ENCODE results near the gene SH3RF3. TPM values are rescaled to one million over a fixed set of nuclear protein-coding genes. Genes with fewer than 3 reads are reported as not detected.
"Not testable (repeated sequence)": the region's sequence is repeated elsewhere in the genome, so short reads cannot be mapped to it uniquely, and the experiment has no call there.

The SH3RF3 gene
- total RNA-seq, 2 experiments from 2014 or later: 2.2 to 2.5 TPM

DNA sequence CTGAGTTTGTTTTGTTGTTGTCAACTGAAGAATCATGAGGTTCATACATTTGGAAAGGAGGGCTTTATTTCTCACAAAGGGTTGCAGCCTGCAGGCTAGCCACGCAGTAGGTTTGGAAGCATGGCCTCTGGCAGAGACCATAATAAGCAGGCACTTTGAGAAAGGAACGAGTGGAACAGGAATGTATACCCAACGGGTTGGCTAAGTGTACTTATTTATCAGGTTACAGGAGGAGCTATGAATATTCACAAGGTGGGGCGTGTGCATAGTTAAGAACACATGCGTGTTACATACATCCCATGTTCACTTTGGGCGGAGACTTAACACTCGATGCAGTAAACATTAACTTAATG, 30.1 kb upstream of the SH3RF3 start:
- no peak overlapping the region for H3K4me3 Mint-ChIP-seq
- peaks cover 1% of the 10 kb centered on the region for H3K36me3 Mint-ChIP-seq
- peaks cover 7% of the 10 kb centered on the region for H3K9me3 Mint-ChIP-seq
- H3K27ac Mint-ChIP-seq: no peak overlapping the region
- DNase-seq: no peak
- H3K4me1 Mint-ChIP-seq: peaks cover 21% of the 10 kb centered on the region
- no peaks in the 10 kb centered on the region for H3K27me3 Mint-ChIP-seq

DNA sequence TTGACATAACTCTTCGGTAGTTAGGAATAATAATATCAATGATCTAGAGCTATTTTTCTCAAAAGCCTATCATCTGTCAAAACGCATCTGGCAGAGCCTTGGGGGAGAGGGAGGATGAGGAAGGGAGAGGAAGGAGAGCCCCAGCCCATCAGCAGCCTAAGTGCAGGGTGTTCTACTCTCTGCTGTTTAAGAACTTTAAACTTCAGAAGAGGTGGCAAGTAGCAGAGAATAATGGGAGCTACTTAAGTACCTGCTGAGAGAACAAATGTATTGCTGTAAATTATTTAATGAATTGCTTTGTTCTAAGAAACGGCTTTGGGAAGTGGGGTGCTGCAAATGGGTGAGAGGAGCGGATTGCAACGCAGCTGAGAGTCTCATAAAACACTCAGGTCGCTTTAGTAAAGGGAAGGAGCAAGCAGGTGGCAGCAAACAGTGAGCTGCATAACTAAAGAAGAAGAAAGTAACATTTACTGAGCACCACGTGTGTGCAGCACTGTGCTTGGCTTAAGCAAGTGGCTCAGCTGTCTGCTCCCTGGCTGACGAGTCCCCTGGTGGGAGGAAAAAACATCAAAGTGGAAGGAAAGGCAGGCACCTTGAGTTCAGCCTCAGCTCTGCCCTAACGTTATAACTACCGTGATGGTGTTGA, 26.3 kb upstream of the SH3RF3 start:
- H3K4me1 Mint-ChIP-seq: peaks cover 21% of the 10 kb centered on the region
- H3K27me3 Mint-ChIP-seq: no peaks in the 10 kb centered on the region
- no peak for DNase-seq
- no peak overlapping the region for H3K27ac Mint-ChIP-seq
- H3K4me3 Mint-ChIP-seq: no peak overlapping the region
- no peaks in the 10 kb centered on the region for H3K9me3 Mint-ChIP-seq
- H3K36me3 Mint-ChIP-seq: no peaks in the 10 kb centered on the region

DNA sequence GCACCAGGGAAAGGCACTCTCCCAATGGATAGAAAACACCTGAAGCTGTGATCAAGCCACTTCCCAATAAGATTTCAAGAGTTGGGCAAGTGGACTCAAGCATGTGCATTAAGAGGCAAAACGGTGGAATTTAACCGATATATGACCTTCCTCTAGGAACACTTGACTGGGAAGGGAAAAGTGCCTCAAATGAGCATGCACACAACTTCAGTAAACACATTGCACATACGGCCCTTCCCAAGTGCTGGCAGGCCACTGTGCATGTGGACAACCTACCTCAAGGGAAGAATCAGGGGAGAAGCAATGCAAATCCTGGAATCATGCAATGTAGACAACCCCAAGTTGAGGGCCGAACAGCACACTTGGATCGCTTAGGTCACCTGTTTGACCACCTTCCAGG, 23.9 kb upstream of the SH3RF3 start:
- Mint-ChIP-seq H3K4me3 (no peak overlapping the region), H3K4me1 (peaks cover 13% of the 10 kb centered on the region), H3K9me3 (no peaks in the 10 kb centered on the region), H3K27ac (no peak overlapping the region), H3K36me3 (no peaks in the 10 kb centered on the region), H3K27me3 (no peaks in the 10 kb centered on the region)
- DNase-seq: no peak

DNA sequence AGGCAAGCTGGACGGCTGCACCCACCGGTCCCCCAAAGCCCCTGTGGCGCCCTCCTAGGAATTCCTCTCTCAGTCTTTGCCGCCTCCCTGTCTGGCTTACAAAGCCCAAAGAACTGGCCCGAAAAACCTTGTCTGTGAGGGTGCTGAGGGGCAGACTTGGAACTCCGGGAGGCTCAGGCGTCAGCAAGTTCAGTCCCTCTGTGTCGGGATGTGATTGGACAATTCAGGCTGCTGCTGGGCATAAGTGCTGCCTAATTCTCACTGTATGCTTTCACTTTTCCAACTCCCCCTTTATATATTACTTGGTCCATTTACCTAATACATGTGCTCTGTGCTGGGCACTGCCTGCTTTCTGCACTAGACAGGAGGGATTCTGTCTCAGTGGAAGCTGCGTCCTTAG, 20.3 kb upstream of the SH3RF3 start:
- no peak for DNase-seq
- no peaks in the 10 kb centered on the region for H3K4me1 Mint-ChIP-seq

DNA sequence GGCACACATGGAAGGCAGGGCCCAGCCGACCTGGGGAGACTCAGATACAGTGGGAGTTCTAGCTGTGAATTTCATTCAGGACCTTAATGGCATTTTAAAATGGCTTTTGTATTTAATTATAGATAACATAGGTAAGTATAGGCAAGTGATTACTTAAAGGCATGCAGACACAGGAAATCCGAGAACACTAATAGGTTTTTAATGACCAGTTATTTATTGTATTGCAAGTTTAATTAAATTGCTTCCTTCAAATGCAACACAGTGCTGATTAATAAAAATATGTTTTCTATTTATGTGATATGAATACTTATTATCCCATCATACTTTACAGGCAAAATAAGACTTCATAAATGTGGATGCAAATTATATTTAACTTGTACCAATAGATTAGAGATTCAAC, 19.7 kb upstream of the SH3RF3 start:
- no peak for DNase-seq
- Mint-ChIP-seq H3K9me3 (peaks cover 2% of the 10 kb centered on the region), H3K4me1 (no peaks in the 10 kb centered on the region), H3K27ac (no peak overlapping the region), H3K36me3 (no peaks in the 10 kb centered on the region), H3K4me3 (no peak overlapping the region), H3K27me3 (no peaks in the 10 kb centered on the region)

More for the DNA sequence above, 20.3 kb upstream of the SH3RF3 start:
- Mint-ChIP-seq H3K36me3 (no peaks in the 10 kb centered on the region), H3K27ac (no peak overlapping the region), H3K9me3 (no peaks in the 10 kb centered on the region), H3K27me3 (no peaks in the 10 kb centered on the region), H3K4me3 (no peak overlapping the region)

DNA sequence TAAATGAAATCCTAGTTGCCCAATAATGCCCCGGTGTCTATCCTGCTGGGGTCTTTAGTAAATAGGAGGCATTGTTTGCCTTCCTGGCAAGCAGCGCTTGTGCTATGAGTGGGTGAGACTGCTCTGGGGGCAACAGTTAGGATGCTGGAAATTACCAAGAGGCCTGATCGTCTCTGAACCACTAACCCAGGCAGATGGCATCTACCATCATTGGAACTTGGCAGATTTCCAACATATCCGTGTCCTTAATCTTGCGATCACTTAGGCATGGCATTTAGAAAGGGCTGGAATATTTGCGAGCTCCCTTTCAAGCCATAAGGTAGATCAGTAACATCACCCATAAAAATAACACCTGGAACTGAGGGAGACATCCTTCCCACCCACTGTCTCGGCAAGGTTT, 18.8 kb upstream of the SH3RF3 start:
- Mint-ChIP-seq H3K9me3 (peaks cover 2% of the 10 kb centered on the region), H3K36me3 (no peaks in the 10 kb centered on the region)

DNA sequence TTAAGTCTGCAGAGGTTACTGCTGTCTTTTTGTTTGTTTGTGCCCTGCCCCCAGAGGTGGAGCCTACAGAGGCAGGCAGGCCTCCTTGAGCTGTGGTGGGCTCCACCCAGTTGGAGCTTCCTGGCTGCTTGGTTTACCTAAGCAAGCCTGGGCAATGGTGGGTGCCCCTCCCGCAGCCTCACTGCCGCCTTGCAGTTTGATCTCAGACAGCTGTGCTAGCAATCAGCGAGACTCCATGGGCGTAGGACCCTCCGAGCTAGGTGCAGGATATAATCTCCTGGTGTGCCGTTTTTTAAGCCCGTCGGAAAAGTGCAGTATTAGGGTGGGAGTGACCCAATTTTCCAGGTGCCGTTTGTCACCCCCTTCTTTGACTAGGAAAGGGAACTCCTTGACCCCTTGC, 11.8 kb upstream of the SH3RF3 start:
- not testable (repeated sequence) for H3K4me3 Mint-ChIP-seq, H3K9me3 Mint-ChIP-seq, H3K36me3 Mint-ChIP-seq, DNase-seq, H3K27ac Mint-ChIP-seq, H3K4me1 Mint-ChIP-seq, H3K27me3 Mint-ChIP-seq

More for the DNA sequence above, 18.8 kb upstream of the SH3RF3 start:
- Mint-ChIP-seq H3K4me1 (no peaks in the 10 kb centered on the region), H3K27ac (no peak overlapping the region), H3K27me3 (no peaks in the 10 kb centered on the region), H3K4me3 (no peak overlapping the region)
- DNase-seq: no peak

DNA sequence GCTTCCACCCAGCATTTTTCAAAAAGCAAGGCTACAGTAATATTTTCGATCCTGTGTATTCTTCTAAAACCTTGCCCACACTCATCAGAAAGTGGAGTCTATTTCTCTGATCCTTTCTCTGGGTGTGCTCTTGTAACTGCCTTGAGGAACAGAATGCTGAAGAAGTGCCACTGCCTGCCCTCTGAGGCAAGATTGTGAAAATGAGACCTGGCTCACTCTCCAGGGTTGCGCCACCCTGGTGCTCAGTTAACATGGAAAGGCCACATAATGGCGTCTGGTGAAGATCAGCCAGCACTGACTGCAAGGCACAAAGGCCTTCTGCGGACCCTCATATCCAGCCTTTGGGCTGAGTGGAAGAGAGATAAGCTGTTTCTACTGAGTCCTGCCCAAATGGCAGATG, 11.2 kb upstream of the SH3RF3 start:
- Mint-ChIP-seq H3K27me3 (no peaks in the 10 kb centered on the region), H3K36me3 (peaks cover 1% of the 10 kb centered on the region), H3K27ac (no peak overlapping the region), H3K4me3 (no peak overlapping the region), H3K4me1 (peaks cover 7% of the 10 kb centered on the region), H3K9me3 (peaks cover 8% of the 10 kb centered on the region)
- DNase-seq: no peak

DNA sequence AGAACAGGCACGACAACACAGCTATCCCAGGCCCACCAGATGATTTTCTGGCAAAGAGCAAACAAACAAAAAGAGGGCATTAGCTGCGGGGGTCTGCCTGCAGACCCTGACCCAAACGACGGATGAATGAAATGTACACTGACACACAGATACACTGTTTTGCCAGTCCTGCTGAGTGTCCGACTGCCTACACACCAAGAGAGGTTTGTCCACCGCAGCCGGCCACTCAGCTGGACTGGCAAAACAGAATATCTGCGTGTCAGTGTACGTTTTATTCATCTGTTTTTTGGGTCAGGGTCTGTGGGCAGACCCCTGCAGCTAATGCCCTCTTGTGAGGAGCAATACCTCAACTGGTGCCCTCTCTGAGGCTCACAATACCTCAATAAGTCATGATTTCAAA, 10.7 kb upstream of the SH3RF3 start:
- DNase-seq: no peak
- H3K9me3 Mint-ChIP-seq: peaks cover 8% of the 10 kb centered on the region
- no peak overlapping the region for H3K27ac Mint-ChIP-seq
- no peak overlapping the region for H3K4me3 Mint-ChIP-seq
- H3K36me3 Mint-ChIP-seq: peaks cover 1% of the 10 kb centered on the region
- no peaks in the 10 kb centered on the region for H3K27me3 Mint-ChIP-seq
- H3K4me1 Mint-ChIP-seq: peaks cover 7% of the 10 kb centered on the region

DNA sequence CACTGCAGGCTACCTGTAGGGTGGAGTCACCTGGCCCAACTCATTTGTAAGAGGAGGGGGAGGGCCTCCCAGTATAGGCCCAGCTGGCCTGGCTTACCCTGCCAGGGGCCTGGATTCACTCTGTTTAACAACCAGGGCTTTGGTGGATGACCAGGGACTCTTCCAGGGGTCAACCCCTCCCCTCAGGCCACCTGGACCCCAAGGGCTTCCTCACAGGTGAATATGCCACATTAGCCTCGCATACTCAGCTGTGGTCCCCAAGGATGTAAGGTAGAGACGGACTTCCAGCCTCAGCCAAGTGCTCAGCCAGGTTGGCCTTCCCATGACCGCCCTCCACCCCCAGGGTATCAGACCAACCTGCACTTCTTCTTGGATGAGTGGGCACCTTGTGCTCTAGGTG, 8.8 kb upstream of the SH3RF3 start:
- H3K4me3 Mint-ChIP-seq: no peak overlapping the region

DNA sequence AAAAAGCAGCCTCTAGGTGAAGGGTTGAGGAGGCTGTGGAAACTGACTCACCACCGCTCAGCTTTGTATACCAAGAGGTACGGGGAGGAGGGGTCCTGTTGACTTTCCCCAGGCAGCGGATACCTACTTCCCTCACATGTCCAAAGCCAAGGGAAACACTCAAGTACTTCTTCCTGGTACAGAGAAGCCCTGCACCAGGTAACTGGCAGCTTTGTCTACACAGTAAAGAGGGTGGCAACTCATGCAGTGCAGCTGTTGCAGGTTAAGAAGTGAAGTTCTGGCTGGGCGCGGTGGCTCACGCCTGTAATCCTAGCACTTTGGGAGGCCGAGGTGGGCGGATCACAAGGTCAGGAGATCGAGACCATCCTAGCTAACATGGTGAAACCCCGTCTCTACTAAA, 8.3 kb upstream of the SH3RF3 start:
- H3K36me3 Mint-ChIP-seq, H3K4me1 Mint-ChIP-seq, H3K27ac Mint-ChIP-seq, H3K4me3 Mint-ChIP-seq, H3K27me3 Mint-ChIP-seq, H3K9me3 Mint-ChIP-seq, DNase-seq: not testable (repeated sequence)

More for the DNA sequence above, 8.8 kb upstream of the SH3RF3 start:
- no peaks in the 10 kb centered on the region for H3K27me3 Mint-ChIP-seq
- no peak for DNase-seq
- peaks cover 1% of the 10 kb centered on the region for H3K36me3 Mint-ChIP-seq
- peaks cover 6% of the 10 kb centered on the region for H3K9me3 Mint-ChIP-seq
- peaks cover 7% of the 10 kb centered on the region for H3K4me1 Mint-ChIP-seq
- no peak overlapping the region for H3K27ac Mint-ChIP-seq

DNA sequence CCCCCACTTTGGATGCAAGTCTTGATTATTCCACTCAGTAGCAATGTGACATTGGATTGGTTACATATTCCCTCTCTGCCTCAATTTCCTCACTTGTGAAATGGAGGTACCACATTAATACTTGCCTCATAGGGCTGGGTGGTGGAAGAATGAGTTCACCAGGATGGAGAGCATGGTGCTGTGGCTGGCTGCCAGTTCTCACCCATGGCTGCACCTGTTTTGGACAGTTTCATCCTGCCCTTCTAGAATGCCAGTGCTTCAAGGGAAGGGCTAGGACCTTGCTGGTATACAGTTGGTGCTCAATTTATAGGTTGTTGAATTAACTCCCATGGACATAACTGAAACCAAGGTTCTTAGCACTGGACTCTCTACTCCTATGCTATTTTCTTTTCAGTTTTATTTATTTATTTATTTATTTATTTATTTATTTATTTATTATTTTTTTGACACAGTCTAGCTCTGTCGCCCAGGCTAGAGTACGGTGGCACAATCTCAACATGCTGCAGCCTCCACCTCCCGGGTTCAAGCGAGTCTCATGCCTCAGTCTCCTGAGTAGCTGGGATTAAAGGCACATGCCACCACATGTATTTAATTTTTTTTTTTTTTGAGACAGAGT, 5.3 kb upstream of the SH3RF3 start:
- no peaks in the 10 kb centered on the region for H3K27me3 Mint-ChIP-seq
- H3K4me1 Mint-ChIP-seq: peaks cover 15% of the 10 kb centered on the region
- no peak for DNase-seq
- H3K9me3 Mint-ChIP-seq: no peaks in the 10 kb centered on the region
- H3K36me3 Mint-ChIP-seq: no peaks in the 10 kb centered on the region
- H3K27ac Mint-ChIP-seq: no peak overlapping the region
- no peak overlapping the region for H3K4me3 Mint-ChIP-seq

DNA sequence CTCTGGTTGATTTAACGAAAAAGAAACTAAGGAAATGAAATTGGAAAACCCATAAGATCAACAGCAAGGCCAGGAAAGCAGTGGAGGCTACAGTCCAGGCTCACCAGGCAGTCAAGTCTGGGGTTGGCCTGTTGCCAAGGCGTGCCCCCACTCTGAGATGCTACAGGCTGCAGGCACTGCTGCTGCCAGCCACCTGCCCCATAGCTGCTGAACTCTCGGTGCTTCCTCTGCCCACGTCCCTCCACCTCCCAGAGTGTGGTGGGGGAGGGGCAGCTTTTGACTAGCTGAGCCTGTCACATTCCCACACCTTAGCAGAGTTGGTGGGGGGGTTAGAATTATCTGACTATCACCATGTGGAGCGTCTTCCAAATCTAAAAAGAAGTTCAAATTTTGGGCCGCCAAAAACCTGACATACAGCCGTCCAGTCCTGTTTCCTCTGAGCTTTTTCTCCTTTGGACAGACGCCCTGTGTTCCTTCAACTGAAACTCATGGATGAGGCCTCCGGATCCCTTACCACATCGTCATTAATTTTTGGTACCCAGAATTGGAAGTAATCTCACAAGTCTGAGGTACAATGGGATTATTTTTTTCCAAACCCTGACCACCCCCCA, 3.9 kb upstream of the SH3RF3 start:
- H3K4me3 Mint-ChIP-seq: no peak overlapping the region
- H3K27ac Mint-ChIP-seq: no peak overlapping the region
- no peaks in the 10 kb centered on the region for H3K9me3 Mint-ChIP-seq
- peaks cover 2% of the 10 kb centered on the region for H3K27me3 Mint-ChIP-seq
- H3K4me1 Mint-ChIP-seq: peaks cover 17% of the 10 kb centered on the region
- DNase-seq: no peak
- peaks cover under 1% of the 10 kb centered on the region for H3K36me3 Mint-ChIP-seq

DNA sequence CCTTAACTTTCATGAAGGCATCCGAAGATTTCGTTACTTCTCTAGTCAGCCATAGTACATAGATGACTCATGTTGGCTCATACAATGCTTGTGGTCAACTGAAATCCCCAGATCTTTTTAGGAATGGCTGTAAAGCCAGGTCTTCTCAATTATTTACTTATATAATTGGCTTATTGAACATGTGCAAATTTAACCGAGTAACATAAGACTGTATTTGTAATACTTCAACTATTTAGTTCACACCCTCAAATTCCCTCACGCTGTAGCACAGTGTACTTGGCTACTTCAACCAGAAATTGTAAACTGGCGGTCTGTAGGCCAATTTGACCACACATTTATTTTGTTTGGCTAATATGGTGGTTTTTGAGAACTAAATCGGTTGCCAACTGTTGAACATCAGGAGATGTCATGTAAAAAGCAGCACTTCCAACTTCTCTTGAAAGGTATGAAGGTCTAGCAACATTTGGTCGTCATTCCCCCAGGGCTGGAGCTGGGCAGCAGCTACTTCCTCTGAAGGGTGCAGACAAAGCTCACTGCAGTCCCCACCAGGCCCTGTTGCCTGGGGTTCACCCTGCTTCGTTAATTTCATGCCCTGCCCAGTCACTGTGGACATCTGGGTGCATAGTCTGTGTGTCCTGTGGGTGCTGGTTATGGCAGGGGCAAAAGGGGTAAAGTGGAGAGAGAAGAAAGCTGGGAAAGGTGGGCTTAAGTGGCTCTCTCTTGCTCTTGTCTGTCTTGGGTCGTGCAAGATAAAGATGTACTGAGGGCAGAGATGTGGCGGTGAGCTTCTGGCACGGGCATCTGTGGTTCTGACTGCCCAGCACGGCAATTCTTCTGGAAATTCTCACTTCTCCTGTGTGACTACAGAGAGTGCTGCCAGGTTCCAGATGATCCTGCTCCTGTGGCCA, 3.2 kb upstream of the SH3RF3 start:
- no peaks in the 10 kb centered on the region for H3K9me3 Mint-ChIP-seq
- H3K27me3 Mint-ChIP-seq: peaks cover 4% of the 10 kb centered on the region
- H3K27ac Mint-ChIP-seq: no peak overlapping the region
- DNase-seq: no peak
- H3K36me3 Mint-ChIP-seq: peaks cover 2% of the 10 kb centered on the region
- H3K4me1 Mint-ChIP-seq: peaks cover 23% of the 10 kb centered on the region
- H3K4me3 Mint-ChIP-seq: no peak overlapping the region

DNA sequence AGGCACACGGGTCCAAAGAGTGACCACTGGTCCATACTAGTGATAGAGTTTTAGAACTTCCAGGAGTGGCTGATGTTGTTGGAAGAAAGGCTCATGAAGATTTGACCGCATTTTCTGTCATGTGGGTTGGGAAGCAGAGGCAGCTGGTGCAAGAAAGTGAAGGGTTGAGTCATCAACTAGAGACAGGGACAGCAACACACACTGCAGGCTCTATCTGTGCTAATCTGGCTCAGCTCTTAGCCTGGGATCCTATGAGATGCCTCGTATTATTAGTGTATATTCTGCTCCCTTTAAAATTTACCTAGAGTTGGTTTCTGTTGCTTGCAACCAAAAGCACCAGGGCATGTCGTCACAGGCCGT, 2.5 kb upstream of the SH3RF3 start:
- Mint-ChIP-seq H3K9me3 (no peaks in the 10 kb centered on the region), H3K36me3 (peaks cover 2% of the 10 kb centered on the region), H3K4me3 (no peak overlapping the region), H3K4me1 (peaks cover 25% of the 10 kb centered on the region), H3K27ac (no peak overlapping the region), H3K27me3 (peaks cover 4% of the 10 kb centered on the region)
- no peak for DNase-seq
